ENCODE results near the gene RNF5.

The RNF5 gene

GRCh38 chr6:32152769-32153563 lies 25.2 kb upstream of the RNF5 start:
- Histone ChIP-seq H3K9me3 (ENCODE audit: severe bottlenecking) (no peaks in the 10 kb centered on the region), H3K36me3 (ENCODE audit: low read depth) (peaks cover 26% of the 10 kb centered on the region), H3K27ac (ENCODE audit: poor library complexity, severe bottlenecking) (peak overlapping the region; percentile 89), H3K27me3 (ENCODE audit: insufficient read depth, poor library complexity, severe bottlenecking) (no peaks in the 10 kb centered on the region), H3K4me3 (ENCODE audit: severe bottlenecking) (peak overlapping the region; percentile 65), H3K4me1 (ENCODE audit: insufficient read depth, poor library complexity, severe bottlenecking) (peaks cover 6% of the 10 kb centered on the region)
- ATAC-seq (ENCODE audit: low read depth) = peak; percentile 52
- no peak for TF ChIP-seq CTCF (IDR thresholded peaks at IDR 0.05; ENCODE audit: poor library complexity, severe bottlenecking)
- DNase-seq (ENCODE audit: low spot score) = no peak

- H3K27me3 ChIP-seq (ENCODE audit: insufficient read depth, poor library complexity, severe bottlenecking) = no peaks in the 10 kb centered on the region
- ATAC-seq (ENCODE audit: low read depth) (peak; percentile 65), DNase-seq (ENCODE audit: low spot score) (peak; percentile 92)
- H3K9me3 ChIP-seq (ENCODE audit: severe bottlenecking) = no peaks in the 10 kb centered on the region
- peaks cover 35% of the 10 kb centered on the region for H3K36me3 ChIP-seq (ENCODE audit: low read depth)
- TF ChIP-seq CTCF (IDR thresholded peaks at IDR 0.05; ENCODE audit: poor library complexity, severe bottlenecking) = no peak
- H3K27ac ChIP-seq (ENCODE audit: poor library complexity, severe bottlenecking) = peak within 1 kb of the TSS; percentile 89
- H3K4me1 ChIP-seq (ENCODE audit: insufficient read depth, poor library complexity, severe bottlenecking) = peaks cover 6% of the 10 kb centered on the region
- H3K4me3 ChIP-seq (ENCODE audit: severe bottlenecking) = peak within 1 kb of the TSS; percentile 65
Observed at GRCh38 chr6:32153564-32154513, 24.4 kb upstream of the RNF5 start, which contains the start of gene PPT2. TSS of gene PPT2 (plus strand) at chr6:32154141. CDS start at chr6:32154595, 454 bp downstream.

DNA sequence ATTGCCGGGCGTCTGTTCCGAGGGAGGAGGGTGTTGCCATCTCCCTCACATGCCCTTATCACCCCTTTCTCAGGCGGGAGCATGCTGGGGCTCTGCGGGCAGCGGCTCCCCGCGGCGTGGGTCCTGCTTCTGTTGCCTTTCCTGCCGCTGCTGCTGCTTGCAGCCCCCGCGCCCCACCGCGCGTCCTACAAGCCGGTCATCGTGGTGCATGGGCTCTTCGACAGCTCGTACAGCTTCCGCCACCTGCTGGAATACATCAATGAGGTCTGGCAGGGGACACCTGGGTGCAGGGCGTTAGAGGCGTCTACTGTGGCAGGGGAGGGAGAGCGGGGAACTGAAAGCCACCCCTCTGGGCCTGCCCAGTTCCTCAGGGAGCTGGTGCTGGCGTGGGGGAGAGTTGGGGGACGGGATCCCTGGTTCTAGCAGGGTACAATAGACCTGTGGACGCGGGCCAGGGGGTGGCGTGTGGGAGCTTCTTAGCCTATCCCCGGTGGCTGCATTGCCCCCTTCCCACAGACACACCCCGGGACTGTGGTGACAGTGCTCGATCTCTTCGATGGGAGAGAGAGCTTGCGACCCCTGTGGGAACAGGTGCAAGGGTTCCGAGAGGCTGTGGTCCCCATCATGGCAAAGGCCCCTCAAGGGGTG lies 23.6 kb upstream of the RNF5 start:
- Histone ChIP-seq H3K27ac (ENCODE audit: poor library complexity, severe bottlenecking) (peak overlapping the region; percentile 89), H3K4me1 (ENCODE audit: insufficient read depth, poor library complexity, severe bottlenecking) (peaks cover 6% of the 10 kb centered on the region), H3K36me3 (ENCODE audit: low read depth) (peaks cover 39% of the 10 kb centered on the region), H3K4me3 (ENCODE audit: severe bottlenecking) (peak overlapping the region; percentile 65), H3K9me3 (ENCODE audit: severe bottlenecking) (no peaks in the 10 kb centered on the region), H3K27me3 (ENCODE audit: insufficient read depth, poor library complexity, severe bottlenecking) (no peaks in the 10 kb centered on the region)
- peak; percentile 72 for TF ChIP-seq CTCF (IDR thresholded peaks at IDR 0.05; ENCODE audit: poor library complexity, severe bottlenecking)
- DNase-seq (ENCODE audit: low spot score) (no peak), ATAC-seq (ENCODE audit: low read depth) (peak; percentile 58)

GRCh38 chr6:32156891-32157290 lies 21.3 kb upstream of the RNF5 start:
- Histone ChIP-seq H3K9me3 (ENCODE audit: severe bottlenecking) (no peaks in the 10 kb centered on the region), H3K27me3 (ENCODE audit: insufficient read depth, poor library complexity, severe bottlenecking) (no peaks in the 10 kb centered on the region), H3K27ac (ENCODE audit: poor library complexity, severe bottlenecking) (no peak overlapping the region), H3K4me3 (ENCODE audit: severe bottlenecking) (no peak overlapping the region), H3K36me3 (ENCODE audit: low read depth) (peaks cover 46% of the 10 kb centered on the region), H3K4me1 (ENCODE audit: insufficient read depth, poor library complexity, severe bottlenecking) (peaks cover 6% of the 10 kb centered on the region)
- DNase-seq (ENCODE audit: low spot score) (no peak), ATAC-seq (ENCODE audit: low read depth) (no peak)
- TF ChIP-seq CTCF (IDR thresholded peaks at IDR 0.05; ENCODE audit: poor library complexity, severe bottlenecking) = no peak

Data from RWPE2 (cell line).